ENCODE measurements around the gene GPX6.

DNA sequence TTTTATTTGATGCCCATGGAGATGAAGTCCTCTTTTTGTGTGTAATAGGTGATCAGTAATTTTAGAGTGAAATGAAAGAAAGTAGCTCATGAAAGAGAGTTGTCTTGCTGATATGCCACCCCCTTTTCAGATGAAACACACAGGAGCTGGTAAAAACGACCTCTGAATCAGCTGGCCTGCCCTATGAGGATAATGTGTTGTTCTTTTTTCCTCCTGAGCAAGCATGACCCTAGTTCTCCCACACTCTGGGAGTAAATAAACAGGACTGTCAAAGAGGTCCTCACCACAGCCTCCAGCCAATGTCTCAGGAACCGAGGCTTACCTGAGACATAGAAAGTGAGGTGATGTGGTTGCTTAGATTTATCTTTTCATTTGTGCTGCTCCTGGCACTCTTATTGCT lies 39.5 kb upstream of the GPX6 start:
- TF ChIP-seq, protein P1, sequence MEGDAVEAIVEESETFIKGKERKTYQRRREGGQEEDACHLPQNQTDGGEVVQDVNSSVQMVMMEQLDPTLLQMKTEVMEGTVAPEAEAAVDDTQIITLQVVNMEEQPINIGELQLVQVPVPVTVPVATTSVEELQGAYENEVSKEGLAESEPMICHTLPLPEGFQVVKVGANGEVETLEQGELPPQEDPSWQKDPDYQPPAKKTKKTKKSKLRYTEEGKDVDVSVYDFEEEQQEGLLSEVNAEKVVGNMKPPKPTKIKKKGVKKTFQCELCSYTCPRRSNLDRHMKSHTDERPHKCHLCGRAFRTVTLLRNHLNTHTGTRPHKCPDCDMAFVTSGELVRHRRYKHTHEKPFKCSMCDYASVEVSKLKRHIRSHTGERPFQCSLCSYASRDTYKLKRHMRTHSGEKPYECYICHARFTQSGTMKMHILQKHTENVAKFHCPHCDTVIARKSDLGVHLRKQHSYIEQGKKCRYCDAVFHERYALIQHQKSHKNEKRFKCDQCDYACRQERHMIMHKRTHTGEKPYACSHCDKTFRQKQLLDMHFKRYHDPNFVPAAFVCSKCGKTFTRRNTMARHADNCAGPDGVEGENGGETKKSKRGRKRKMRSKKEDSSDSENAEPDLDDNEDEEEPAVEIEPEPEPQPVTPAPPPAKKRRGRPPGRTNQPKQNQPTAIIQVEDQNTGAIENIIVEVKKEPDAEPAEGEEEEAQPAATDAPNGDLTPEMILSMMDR (IDR thresholded peaks at IDR 0.05; ENCODE audit: insufficient read depth, low read length): no peak
- TF ChIP-seq POLR2AphosphoS5 (IDR thresholded peaks at IDR 0.05; ENCODE audit: low read depth): no peak

All from HL-60 (cell line).